Measurements from ENCODE around the gene CRY2. TPM values are rescaled to one million over a fixed set of nuclear protein-coding genes. Genes with fewer than 3 reads are reported as not detected.
"Not testable (repeated sequence)": the region's sequence is repeated elsewhere in the genome, so short reads cannot be mapped to it uniquely, and the experiment has no call there.

Gene CRY2
- polyA plus RNA-seq, 1 experiment, result 11.7 TPM

DNA sequence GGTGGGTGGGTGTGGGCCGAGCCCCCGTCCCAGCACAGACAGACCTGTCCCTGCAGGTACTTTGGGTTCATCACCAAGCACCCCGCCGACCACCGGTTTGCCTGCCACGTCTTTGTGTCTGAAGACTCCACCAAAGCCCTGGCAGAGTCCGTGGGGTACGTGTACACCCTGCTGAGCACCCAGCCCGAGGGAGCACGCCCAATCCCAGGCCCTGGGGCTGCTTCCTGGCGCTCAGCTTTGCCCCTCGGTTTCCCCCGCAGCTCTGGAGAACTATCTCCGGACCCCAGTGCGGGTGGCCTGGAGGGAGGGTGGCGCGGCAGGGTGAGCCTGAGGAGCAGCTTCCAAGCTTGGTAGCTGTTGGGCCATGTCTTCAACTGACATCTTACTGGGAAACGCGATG lies 57.8 kb downstream of the CRY2 start:
- no peak for DNase-seq (ENCODE audit: low read depth, low spot score)
- no peaks in the 10 kb centered on the region for H3K27me3 ChIP-seq (ENCODE audit: control insufficient read depth, insufficient read depth, low read length)
- TF ChIP-seq, protein P1, sequence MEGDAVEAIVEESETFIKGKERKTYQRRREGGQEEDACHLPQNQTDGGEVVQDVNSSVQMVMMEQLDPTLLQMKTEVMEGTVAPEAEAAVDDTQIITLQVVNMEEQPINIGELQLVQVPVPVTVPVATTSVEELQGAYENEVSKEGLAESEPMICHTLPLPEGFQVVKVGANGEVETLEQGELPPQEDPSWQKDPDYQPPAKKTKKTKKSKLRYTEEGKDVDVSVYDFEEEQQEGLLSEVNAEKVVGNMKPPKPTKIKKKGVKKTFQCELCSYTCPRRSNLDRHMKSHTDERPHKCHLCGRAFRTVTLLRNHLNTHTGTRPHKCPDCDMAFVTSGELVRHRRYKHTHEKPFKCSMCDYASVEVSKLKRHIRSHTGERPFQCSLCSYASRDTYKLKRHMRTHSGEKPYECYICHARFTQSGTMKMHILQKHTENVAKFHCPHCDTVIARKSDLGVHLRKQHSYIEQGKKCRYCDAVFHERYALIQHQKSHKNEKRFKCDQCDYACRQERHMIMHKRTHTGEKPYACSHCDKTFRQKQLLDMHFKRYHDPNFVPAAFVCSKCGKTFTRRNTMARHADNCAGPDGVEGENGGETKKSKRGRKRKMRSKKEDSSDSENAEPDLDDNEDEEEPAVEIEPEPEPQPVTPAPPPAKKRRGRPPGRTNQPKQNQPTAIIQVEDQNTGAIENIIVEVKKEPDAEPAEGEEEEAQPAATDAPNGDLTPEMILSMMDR (IDR thresholded peaks at IDR 0.05; ENCODE audit: low read depth, low read length), result no peak
- ChIA-PET CTCF (no interaction called here), POLR2A (interaction anchor here (0.9 kb wide), 1 partner anchor 58 kb away, joined by 3 read pairs; the partner anchor contains the start of gene CRY2)
- H3K27ac ChIP-seq (ENCODE audit: low read depth, low read length), result no peak overlapping the region
- H3K4me3 ChIP-seq (ENCODE audit: low read depth, low read length), result no peak overlapping the region
- H3K9me3 ChIP-seq (ENCODE audit: control insufficient read depth, insufficient read depth, low read length), result no peaks in the 10 kb centered on the region; the same call in 1 of the 2 replicates

DNA sequence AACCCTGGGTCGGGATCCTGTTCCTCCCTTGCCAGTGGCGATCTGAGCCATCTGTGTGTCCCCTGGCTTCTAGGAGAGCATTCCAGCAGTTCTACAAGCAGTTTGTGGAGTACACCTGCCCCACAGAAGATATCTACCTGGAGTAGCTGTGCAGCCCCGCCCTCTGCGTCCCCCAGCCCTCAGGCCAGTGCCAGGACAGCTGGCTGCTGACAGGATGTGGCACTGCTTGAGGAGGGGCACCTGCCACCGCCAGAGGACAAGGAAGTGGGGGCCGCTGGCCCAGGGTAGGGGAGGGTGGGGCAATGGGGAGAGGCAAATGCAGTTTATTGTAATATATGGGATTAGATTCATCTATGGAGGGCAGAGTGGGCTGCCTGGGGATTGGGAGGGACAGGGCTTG lies 58.3 kb downstream of the CRY2 start:
- H3K27ac ChIP-seq (ENCODE audit: low read depth, low read length); H3K4me3 ChIP-seq (ENCODE audit: low read depth, low read length); DNase-seq (ENCODE audit: low read depth, low spot score); H3K9me3 ChIP-seq (ENCODE audit: control insufficient read depth, insufficient read depth, low read length); H3K27me3 ChIP-seq (ENCODE audit: control insufficient read depth, insufficient read depth, low read length); CTCF ChIA-PET: not testable (repeated sequence)
- POLR2A ChIA-PET, result interaction anchor here (0.9 kb wide), 1 partner anchor 59 kb away, joined by 3 read pairs; the partner anchor contains the start of gene CRY2

DNA sequence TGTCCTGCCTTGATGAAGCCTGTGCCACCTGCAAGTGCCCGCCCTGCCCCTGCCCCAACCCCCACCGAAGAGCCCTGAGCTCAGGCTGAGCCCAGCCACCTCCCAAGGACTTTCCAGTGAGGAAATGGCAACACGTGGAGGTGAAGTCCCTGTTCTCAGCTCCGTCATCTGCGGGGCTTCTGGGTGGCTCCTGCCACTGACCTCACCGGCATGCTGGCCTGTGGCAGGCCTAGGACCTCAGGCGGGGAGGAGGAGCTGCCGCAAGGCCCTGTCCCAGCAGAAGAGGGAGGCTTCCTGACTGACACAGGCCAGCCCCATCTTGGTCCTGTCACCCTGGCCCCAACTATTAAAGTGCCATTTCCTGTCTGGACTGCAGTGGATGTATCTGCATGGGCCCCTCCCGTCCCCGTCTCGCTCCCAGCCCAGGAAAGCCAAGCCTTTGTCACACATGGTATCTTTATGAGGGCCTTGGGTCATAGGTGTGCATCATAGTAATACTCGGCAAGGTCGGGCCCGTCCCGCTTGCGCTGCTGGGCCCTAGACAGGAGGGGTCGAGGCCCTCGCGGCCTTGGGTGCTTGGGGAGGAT lies 58.9 kb downstream of the CRY2 start:
- Histone ChIP-seq H3K4me3 (ENCODE audit: low read depth, low read length) (no peak overlapping the region), H3K27ac (ENCODE audit: low read depth, low read length) (no peak overlapping the region), H3K9me3 (ENCODE audit: control insufficient read depth, insufficient read depth, low read length) (no peaks in the 10 kb centered on the region; the same call in 1 of the 2 replicates), H3K27me3 (ENCODE audit: control insufficient read depth, insufficient read depth, low read length) (no peaks in the 10 kb centered on the region)
- no peak for DNase-seq (ENCODE audit: low read depth, low spot score)
- TF ChIP-seq, protein P1 (IDR thresholded peaks at IDR 0.05; ENCODE audit: low read depth, low read length), result no peak
- CTCF ChIA-PET, result no interaction called here
- POLR2A ChIA-PET, result interaction anchor here (0.7 to 0.9 kb wide), 2 partner anchors 29 to 59 kb away, joined by 3 to 6 read pairs; partner anchors contain the start of gene CRY2

DNA sequence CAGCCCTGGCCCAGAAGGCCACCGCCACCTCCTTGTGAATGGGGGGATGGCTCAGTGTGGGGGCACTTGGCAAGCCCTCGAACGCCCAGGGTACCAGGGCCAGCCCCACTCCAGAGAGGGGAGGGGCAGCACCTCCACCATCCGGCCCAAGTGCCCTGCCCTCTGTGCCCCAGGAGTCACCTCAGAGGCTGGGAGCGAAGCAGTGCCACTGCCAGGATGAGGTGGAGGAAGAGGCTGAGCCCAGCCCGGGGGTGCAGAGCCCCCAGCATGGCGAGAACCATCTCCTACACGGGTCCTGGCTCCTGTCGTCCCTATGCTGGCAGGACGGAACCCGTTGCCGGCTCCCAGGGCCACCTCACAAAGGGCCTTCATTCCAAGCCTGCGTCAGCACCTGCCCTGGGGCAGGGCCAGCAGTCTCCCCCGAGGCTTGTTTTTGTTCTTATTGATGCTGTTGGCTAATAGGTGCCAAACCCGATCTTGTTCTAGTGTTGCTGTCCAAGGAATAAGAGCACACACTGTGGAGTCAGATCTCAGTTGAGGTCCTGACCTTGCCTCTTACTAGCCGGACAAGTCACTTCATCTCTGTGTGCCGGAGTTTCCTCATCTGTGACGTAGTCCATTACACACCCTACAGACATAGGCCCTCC lies 59.8 kb downstream of the CRY2 start, which contains the start of gene FREY1:
TSS of gene FREY1 (minus strand) at position 307 of the 647 bp plus-strand sequence. CDS start at position 281, 26 bp downstream.
- H3K9me3 ChIP-seq (ENCODE audit: control insufficient read depth, insufficient read depth, low read length), result no peaks in the 10 kb centered on the region; the same call in 1 of the 2 replicates
- POLR2A ChIA-PET, result interaction anchor here (1.2 kb wide), 1 partner anchor 11 kb away, joined by 3 read pairs; the partner anchor contains the start of gene PEX16
- no peak for DNase-seq (ENCODE audit: low read depth, low spot score)
- TF ChIP-seq, protein P1 (IDR thresholded peaks at IDR 0.05; ENCODE audit: low read depth, low read length), result no peak
- H3K4me3 ChIP-seq (ENCODE audit: low read depth, low read length), result no peak within 1 kb of the TSS
- CTCF ChIA-PET, result no interaction called here
- no peaks in the 10 kb centered on the region for H3K27me3 ChIP-seq (ENCODE audit: control insufficient read depth, insufficient read depth, low read length)
- no peak within 1 kb of the TSS for H3K27ac ChIP-seq (ENCODE audit: low read depth, low read length)

DNA sequence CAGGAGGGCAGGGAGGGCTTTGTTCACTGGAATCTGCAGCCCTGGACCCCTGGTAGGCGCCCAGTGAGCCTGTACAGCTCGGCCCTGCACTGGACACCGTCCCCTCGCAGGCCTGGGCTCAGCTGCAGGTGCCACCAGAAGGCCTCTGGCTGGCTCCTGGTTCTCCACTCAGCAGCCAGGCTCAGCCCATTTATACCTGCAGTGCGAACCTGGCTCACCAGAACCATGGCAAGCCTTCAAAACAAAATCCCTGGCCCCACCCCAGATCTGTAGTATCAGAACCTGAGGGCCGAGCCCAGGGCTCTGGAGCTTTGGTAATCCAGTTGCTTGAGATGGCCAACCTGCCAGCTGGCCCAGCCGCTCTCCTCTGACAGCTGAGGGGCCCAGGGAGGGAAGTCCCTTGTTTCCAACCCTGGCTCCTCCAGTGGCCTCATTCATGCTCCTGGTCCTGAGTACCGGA lies 60.7 kb downstream of the CRY2 start:
- TF ChIP-seq, protein P1 (IDR thresholded peaks at IDR 0.05; ENCODE audit: low read depth, low read length), result no peak
- H3K4me3 ChIP-seq (ENCODE audit: low read depth, low read length), result no peak overlapping the region
- DNase-seq (ENCODE audit: low read depth, low spot score), result no peak
- ChIA-PET POLR2A (interaction anchor here (1.2 kb wide), 1 partner anchor 10 kb away, joined by 3 read pairs; the partner anchor contains the start of gene PEX16), CTCF (no interaction called here)
- H3K27ac ChIP-seq (ENCODE audit: low read depth, low read length), result no peak overlapping the region
- H3K9me3 ChIP-seq (ENCODE audit: control insufficient read depth, insufficient read depth, low read length), result no peaks in the 10 kb centered on the region
- no peaks in the 10 kb centered on the region for H3K27me3 ChIP-seq (ENCODE audit: control insufficient read depth, insufficient read depth, low read length)

All from AG04450 (cell line).